CD4-positive, alpha-beta T cell treated with Interleukin-4 for 1 hour (primary cell): Measurements from ENCODE around the gene HAP1.
A peak's percentile ranks its signal among the peaks of the same experiment; 100 is the strongest.
"Not testable (repeated sequence)": the region's sequence is repeated elsewhere in the genome, so short reads cannot be mapped to it uniquely, and the experiment has no call there.

Experiments used
- DNase-seq, 2 donors: peaks; one replicate each; pipeline ENCODE4 v3.0.0-alpha.2; 2020 to 2022

Gene HAP1

GRCh38 chr17:41734139-41734948 is at the start of gene HAP1:
Gene HAP1, minus strand, starts transcription at chr17:41734643. Its CDS starts 9 bp downstream, at chr17:41734634.
- peak in 1 of 2 donors; percentile 9 for DNase-seq

- DNase-seq: no peak
Observed at GRCh38 chr17:41782142-41782541, 47.7 kb upstream of the HAP1 start.

GRCh38 chr17:41781404-41782110 is 47.1 kb upstream of the HAP1 start:
- no peak for DNase-seq

GRCh38 chr17:41779954-41780353 is 45.5 kb upstream of the HAP1 start:
- no peak for DNase-seq

- DNase-seq: no peak
Observed at GRCh38 chr17:41777574-41778188, 43.2 kb upstream of the HAP1 start.

- no peak for DNase-seq
Observed at GRCh38 chr17:41777157-41777573, 42.7 kb upstream of the HAP1 start.

GRCh38 chr17:41776262-41776900 is 41.9 kb upstream of the HAP1 start:
- DNase-seq: not testable (repeated sequence)

- no peak for DNase-seq
Observed at GRCh38 chr17:41775394-41776226, 41.2 kb upstream of the HAP1 start.

GRCh38 chr17:41773731-41774193 is 39.3 kb upstream of the HAP1 start:
- DNase-seq: no peak

GRCh38 chr17:41773190-41773588 is 38.7 kb upstream of the HAP1 start:
- no peak for DNase-seq

- no peak for DNase-seq
Observed at GRCh38 chr17:41772586-41773189, 38.2 kb upstream of the HAP1 start.

GRCh38 chr17:41772218-41772585 is 37.8 kb upstream of the HAP1 start:
- DNase-seq: no peak

- no peak for DNase-seq
Observed at GRCh38 chr17:41771389-41772206, 37.2 kb upstream of the HAP1 start.

- no peak for DNase-seq
Observed at GRCh38 chr17:41769985-41770384, 35.5 kb upstream of the HAP1 start.

GRCh38 chr17:41769346-41769862 is 35.0 kb upstream of the HAP1 start:
- no peak for DNase-seq

- DNase-seq: no peak
Observed at GRCh38 chr17:41768682-41769288, 34.3 kb upstream of the HAP1 start.

GRCh38 chr17:41767324-41768042 is 33.0 kb upstream of the HAP1 start:
- no peak for DNase-seq

- DNase-seq: no peak
Observed at GRCh38 chr17:41766135-41766534, 31.7 kb upstream of the HAP1 start.

- no peak for DNase-seq
Observed at GRCh38 chr17:41763327-41763726, 28.9 kb upstream of the HAP1 start.

GRCh38 chr17:41762841-41763240 is 28.4 kb upstream of the HAP1 start:
- DNase-seq: no peak
